Activated effector memory CD4-positive, alpha-beta T cell treated with Interleukin-2 at 50 U/mL for 16 hours (primary cell): ENCODE data around the gene STX18.
"Not testable (repeated sequence)": the region's sequence is repeated elsewhere in the genome, so short reads cannot be mapped to it uniquely, and the experiment has no call there.

Source experiments
- DNase-seq: peaks from one replicate; pipeline ENCODE4 v3.0.0-alpha.2; 2020

The STX18 gene

DNA sequence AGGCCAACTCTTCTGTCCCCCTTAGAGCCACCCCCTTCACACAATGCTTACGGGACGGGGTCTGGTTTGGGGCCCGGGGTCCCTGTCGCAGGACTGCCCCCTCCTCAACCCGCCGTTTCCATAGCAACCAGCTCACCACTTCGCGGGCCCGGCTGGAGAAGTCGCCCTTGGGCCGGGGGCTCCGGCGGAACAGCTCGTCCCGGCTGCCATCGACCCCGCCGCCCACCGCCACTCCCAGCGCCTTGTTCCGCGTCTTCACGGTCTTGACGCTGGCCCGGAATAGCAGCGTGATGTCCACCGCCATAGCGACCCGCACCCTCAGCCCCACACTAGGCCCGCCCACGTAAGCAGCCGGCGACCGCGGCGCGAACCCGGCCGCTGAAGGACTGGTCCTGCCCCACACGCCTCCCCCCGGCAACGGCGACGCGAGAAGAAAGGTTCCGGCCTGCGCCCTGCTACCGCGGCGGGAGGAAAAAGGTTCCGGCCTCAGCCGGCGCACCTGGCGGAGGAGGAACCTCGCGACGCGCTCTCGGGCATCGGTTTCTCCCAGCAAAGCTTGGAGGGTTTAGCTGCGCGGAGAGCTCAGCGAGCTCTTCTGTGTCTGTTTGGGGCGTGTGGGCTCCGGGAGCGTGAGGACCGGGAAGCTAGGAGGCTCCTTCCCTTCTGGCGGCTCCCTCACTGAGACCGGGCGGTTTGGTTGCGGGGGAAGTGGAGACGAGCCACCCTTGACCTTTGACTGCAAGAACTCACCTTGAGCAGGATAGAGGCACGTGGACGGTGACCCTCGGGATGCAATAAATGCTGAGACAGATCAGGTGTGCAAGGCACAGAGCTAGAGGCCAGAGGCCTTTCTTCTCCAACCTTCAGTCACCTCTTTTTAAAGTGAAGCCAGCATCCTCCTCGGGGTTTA, at the start of gene STX18:
TSS of gene STX18 (minus strand) at position 388 of the 910 bp plus-strand sequence. CDS start at position 304, 84 bp downstream.
- peak; percentile 85 for DNase-seq

DNA sequence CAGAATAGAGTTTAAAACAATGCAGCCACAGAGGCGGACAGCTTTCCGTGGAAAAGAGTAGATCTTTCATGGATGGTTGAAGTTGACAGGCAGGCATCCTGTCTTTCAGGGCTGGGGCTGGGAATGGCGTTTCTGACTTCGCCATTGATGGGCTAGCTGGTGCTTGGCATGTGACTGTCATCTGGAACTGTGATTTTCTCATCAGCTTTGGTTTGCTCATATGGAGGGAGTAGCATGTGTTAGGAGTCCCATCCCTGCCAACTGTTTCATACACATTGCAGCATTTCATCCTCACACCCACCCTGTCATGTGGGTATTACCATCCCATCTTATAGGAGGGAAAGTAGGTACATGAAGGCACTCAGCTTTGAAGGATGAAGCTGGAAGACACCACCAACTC, 49.2 kb upstream of the STX18 start:
- no peak for DNase-seq

DNA sequence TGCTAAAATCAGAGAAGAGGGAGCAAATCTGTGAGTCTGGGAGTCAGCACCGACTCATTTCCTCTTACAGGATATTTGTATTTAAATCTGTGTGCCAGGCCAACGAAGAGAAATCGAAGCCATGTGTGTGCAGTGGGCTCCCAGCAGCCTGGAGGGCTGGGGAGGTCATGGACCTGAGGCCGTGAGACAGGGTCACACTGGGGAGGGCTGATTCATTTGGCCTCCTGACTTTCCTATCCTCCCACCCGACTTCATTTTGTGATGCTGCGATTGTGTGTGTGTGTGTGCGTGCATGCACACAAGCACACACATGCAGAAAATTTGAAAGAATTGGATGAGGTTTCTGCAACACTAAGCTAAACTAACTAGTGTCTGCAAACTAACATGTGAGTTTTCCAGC, 48.7 kb upstream of the STX18 start:
- no peak for DNase-seq

DNA sequence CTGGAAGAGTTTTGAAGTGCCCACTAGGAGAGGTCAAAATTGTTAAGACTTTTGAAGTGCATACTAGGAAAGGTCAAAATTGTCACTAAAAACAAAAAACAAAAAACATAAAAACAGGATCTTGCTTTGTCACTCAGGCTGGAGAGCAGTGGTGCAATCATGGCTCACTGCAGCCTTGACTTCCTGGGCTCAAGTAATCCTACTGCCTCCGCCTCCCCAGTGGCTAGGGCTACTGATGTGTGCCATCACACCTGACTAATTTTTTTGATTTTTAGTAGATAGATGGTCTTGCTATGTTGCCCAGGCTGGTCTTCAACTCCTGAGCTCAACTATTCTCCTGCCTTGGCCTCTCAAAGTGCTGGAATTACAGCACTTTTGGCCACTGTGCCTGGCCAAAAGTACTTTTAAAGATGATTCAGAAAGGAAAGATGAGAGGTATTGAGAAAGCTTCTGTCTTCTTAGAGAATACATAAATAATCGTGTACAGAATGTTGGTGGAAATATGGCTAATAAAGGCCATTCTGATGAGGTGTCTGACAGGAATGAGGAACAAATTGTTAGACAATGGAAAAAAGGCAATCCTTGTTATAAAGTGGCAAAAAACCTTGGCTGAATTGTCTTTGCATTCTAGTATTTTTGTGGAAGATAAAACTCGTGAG, 43.3 kb upstream of the STX18 start:
- no peak for DNase-seq

DNA sequence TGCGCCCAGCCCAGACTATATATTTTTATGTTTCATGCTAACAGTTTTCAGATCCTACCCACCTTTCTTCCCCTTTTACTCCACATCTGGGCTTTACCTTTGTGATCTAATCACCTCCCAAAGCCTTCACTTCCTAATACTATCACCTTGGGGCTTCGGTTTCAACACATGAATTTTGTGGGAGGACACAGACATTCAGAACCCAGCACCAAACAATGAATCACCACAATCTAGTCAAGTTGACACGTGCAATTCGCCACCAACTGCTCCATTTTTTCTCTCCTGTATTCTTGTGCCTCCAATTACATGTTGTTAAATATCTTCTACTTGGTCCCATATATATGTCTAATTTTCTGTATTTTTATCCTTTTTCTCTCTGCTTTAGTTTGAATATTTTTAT, 41.8 kb upstream of the STX18 start:
- DNase-seq: no peak

DNA sequence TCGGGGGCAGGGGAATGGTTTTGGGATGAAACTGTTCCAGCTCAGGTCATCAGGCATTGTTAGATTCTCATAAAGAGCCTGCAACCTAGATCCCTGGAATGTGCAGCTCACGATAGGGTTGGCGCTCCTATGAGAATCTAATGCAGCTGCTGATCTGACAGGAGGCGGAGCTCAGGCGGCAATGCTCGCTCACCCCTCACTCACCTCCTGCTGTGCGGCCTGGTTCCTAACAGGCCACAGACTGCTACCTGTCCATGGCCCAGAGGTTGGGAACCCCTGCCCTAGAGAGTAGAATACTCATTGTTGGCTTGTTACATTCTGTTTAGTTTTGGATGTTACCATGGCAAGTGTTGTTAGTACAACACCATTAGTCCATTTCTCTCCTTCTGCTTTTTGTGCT, 40.8 kb upstream of the STX18 start:
- no peak for DNase-seq

DNA sequence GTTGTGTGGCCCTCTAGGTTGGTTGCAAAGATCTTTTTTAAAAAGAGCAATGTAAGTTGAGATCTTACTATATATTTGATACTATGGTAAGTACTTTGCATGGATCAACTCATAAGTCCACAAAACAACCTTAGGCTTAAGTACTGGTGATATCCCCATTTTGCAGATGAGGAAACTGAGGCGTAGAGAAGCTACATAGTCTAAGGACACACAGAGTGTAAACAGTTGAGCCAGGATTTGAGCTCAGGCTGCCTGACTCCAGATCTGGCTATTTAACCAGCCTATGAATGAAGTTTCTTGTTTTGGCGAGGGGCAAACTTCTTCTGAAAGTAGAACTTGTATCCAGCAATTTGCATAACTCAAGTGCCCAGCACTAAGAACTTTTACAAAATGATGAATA, 38.6 kb upstream of the STX18 start:
- DNase-seq: no peak

DNA sequence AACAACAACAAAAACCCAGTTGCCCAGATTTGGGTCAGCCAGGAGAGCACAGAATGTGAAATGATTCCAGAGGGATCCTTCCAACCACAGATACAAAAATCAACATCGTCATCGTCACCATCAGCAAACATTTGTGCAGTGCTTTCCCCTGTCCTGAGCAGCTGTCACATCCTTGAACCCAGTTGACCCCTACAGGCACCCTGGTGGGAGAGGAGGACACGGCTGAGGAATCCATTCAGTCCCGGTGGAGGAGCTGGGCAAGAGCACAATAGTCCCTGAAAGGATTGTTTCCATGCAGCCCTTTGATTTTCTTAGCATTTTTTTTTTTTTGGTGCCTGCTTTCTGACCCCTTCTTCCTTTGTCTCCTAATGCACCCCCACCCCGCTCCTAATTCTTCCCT, 37.1 kb upstream of the STX18 start:
- no peak for DNase-seq

DNA sequence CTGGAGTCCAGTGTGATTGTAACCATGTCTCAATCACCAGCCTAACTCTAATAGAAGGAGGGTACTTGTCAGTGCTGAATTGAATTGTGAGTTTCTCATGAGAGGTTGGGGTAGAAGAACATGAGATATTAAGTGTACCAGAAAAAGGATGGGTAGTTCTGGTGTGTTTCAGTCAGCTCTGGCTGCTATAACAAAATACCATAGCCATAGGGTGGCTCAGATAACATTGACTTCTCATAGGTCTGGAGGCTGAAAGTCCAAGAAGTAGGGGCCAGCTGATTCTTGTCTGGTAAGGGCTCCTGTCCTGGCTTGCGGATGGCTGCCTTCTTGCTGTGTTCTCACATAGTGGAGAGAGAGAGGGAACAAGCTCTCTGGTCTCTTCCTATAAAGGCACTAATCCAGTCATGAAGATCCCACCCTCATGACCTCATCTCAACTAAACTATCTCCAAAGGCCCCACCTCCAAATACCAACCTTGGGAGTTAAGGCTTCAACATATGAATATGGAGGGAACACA, 35.6 kb upstream of the STX18 start:
- no peak for DNase-seq

DNA sequence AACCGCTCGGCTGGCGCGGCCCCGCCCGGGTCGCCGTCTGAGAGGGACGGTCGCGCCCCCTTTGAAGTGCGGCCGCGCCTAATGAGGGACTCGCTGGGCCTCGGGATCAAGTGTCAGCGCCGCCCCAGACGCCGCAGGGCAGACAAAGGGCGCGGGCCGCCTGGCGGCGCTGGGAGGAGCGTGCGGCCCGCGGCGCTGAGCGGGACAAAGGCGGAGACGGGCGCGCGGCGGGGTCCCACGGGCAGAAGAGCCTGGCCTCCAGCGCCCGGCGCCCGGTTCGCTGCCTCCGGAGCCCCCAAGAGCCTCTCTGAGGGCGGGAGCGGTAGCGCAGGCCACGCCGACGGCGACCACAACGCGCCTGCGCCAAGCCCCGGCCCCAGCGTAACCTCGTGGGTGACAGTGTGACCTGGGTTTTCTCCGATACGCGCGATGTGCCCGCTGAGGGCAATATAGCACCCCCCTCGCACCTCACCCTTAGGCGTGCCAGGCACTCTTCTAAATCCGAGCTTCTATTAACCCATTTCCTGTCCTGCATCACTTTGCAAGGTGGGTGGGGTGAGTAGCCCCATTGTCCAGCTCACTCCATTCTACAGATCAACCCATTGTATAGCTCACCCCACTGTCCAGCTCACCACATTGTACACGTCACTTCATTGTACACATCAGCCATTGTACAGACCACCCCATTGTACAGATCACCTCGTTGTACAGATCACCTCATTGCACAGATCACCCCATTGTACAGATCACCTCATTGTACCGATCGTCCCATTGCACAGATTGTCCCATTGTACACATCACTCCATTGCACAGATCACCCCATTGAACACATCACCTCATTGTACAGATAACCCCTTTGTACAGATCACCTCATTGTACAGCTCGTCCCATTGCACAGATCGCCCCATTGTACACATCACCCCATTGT, 33.7 kb upstream of the STX18 start:
- DNase-seq: peak; percentile 50

DNA sequence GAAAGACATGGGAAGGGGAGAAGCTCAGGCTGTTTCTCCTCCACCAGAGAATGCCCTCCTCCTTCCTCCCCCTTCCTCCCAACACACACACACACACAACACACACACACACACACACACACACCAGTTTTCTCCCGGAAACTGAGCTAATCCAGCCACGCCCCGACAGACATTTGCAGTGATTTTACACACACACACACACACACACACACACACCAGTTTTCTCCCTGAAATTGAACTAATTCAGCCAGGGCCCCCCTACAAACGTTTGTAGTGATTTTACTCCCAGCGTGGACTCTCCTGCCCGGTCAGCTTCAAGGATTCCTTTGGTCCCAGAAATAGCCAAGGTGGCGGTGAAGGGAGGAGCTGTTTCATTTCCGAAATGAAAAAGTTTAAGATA, 32.9 kb upstream of the STX18 start:
- no peak for DNase-seq

DNA sequence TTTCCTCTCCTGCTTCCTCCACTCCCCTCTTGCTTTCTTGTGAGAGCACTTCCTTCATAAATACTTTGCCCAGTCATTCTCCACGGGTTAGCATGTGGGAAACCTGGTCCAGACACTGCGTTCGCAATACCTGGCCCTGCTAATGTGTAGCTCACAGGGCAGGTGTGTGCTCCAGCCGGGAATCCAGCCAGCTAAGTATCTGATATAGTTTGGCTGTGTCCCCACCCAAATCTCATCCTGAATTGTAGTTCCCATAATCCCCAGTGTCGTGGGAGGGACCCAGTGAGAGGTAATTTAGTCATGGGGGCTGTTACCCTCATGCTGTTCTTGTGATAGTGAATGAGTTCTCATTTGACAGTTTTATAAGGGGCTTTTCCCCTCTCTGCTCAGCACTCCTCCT, 32.2 kb upstream of the STX18 start:
- no peak for DNase-seq

DNA sequence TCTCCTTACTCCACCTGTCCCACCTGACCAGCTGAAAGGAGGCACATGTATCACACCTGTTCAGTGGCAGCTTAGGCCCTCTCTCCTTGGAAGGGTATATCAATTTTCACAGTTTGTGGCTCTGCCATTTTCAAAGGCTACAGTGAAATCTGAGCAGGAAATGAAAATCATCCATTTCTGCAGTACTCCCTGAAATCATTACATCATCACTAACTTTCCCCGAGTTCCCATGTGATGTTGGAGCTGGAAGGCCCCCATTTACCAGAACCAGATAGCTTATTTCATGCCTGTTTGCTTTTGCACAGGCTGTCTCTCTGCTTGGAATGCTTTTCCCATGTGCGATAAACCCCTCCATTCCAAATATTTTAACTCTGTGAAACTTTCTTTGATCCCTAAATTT, 31.0 kb upstream of the STX18 start:
- no peak for DNase-seq

DNA sequence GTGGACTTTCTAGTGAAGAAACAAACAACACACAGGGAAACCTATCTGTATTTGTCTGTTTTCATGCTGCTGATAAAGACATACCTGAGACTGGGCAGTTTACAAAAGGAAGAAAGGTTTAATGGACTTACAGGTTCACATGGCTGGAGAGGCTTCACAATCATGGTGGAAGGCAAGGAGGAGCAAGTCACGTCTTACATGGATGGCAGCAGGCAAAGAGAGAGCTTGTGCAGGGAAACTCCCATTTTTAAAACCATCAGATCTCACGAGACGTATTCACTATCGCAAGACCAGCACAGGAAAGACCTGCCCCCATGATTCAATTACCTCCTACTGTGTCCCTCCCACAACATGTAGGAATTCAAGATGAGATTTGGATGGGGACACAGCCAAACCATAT, 28.0 kb upstream of the STX18 start:
- not testable (repeated sequence) for DNase-seq

DNA sequence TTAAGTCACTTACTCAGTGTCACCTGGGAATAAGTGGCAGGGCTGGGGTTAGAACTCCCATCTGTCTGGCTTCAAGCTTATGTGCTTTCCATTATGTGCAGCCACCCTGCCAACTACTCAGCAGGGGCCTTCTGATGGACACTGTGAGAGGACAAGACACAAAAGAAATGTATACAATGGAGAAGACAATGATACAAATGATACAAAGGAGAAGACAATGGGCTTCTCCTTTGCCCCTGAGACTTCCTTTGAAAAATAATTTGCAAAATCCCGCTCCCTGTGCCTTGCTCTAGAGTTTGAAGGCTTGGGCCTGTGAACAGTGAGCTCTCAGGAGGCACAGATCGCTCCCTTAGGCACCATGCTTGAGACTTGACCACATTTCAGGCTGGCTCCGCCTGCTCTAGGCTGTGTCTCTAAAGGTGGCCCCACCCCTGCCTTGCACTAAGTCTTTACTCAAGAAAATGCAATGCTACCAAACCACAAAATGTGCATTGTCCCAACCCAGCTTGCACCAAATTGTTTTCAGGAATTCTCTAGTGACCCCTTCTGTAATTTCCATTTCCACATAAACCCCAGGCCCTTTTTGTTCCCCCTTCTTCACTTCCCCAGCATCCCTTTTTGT, 27.1 kb upstream of the STX18 start:
- DNase-seq: no peak

DNA sequence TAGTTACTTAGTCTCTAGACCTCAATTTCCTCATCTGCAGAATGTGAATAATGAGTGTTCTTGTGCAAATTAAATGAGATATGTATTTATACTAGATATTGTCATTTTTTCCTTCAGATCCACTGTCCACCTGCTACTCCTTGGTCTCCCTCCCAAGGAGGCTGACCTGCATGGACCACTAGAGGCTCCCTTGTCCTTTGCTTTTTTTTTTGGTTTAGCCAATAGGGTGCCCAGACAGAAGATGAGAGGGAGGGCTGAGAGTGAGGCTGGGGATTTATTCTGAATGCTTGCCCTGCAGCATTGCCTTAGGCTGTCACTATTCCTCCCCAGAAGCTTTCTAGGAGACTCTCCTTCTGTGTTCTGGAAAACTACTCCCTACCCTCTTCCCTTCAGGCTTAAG, 24.5 kb upstream of the STX18 start:
- DNase-seq: not testable (repeated sequence)

DNA sequence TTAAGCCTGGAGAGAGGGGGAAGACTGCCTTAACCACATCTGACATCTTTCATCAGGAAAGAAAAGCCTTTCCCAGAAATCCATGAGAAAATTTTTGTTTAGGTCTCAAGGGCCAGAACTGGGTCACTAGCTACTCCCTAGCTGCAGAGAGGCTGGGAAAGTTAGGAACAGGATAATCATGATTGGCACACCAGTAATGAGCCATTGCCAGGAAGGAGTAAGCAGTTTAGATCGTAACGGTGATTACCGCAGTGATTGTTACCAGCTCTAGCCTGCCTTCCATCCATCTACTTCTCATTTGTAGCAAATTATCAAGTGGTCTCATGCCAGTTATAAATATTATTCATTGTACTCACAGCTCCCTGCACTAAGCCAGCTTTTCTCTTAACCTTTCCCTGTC, 22.7 kb upstream of the STX18 start:
- no peak for DNase-seq

DNA sequence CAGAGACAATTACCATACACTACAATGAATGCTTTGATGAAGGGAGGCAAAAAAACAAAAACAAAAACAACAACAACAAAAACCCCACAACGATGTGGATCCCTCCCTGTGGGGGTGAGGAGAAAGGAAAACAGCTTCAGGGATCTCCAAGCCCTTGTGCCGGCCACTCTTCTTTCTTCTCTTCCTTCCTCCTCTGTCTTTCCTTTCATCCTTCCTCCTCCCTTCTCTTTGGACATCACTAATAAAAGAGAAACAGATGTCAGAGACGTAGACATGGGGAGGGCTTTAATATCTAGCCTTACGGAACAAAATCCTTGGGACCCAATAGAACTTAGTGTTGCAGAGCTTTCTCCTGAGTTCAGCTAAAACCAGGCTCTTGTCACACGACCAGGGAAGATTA, 18.8 kb upstream of the STX18 start:
- no peak for DNase-seq

DNA sequence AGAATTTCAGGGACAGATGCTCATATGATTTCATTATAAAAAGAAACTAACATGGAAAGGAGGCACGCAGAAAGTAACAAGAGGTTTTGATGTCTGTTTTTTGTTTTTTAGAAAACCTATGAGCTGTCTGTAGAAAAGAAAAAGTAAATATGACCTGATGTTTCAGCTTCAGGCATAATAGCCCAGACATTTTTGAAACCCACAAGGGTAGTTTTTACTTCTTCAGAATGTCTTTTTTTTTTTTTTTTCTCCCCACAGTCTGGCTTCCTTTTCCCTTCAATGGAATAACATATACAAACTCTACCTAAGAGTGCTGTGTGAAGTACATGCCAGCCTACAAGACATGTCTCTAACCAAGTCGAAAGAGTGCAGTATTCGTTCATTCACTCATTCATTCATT, 18.3 kb upstream of the STX18 start:
- no peak for DNase-seq

DNA sequence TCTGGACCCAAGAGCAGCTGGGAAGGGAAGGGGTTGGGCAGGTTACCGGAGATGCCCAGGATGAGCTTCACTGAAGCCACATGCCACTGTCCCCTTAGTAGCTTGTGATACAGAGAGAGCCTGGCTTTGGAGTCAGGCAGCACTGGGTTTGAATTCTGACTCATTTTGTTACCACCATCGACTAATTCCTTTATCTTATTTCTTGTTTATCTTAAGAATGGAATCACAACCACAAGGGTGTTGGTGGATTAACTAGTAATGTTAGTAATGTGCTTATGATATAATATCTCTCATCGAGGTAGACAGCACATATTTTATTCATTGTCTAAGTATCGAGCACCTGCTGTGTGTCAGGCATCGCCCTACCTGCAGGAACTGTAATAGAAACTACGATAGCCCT, 17.7 kb upstream of the STX18 start:
- no peak for DNase-seq

DNA sequence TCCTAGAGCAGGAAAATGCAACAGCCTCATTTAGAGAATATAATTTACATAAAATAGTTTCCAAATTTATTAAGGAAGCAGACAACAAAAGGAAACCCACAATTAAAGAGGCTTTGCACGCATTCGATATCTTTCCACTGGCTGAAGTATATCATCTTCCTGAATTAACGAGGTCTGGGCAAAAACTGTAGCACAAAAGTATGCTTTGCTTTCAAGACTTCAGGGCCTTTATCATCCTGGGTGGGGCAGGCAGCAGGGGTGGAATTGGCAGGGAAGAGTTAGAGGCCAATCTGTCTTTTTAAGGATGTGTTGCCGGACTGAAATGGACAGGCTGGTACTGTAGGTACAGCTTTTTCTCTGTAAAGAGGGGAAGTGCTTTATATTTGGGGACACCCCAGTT, 17.0 kb upstream of the STX18 start:
- no peak for DNase-seq

DNA sequence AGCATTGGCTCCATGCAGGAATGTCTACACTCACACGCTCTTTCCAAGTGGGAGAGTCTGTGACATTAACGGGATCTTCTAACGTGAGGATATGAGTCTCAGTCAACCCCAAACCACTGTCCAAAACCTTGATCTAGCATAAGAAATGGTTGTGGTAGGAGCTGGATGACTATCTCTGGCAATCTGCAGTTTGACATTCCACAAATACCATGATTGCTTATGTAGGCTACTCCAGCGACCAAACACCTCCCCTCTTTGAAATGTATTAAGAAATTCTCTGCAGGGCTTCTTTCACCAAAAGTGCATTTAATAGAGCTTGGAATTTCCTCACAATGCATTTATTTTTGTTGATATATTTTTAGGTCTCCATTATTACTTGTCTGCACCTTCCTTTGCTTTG, 14.1 kb upstream of the STX18 start:
- DNase-seq: no peak

DNA sequence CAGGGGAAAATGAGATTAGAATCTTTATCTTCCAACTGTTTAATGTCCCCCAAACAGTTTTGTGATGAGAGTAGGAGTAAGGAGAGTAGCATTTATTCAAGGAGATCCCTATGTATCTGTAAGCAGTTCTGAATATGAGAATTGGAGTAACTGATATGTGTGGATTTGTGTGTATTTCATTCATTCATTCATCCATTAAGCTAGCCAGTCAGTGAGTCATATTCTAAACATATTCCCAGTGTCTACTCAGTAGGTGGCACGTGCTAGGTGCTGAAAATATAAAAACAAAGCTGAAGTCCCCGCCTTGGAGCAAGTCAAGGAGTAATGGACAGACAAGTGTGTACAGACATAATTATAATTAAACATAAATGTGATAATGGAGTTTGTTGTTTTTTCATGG, 12.4 kb upstream of the STX18 start:
- DNase-seq: no peak
